ENCODE measurements around the gene SYT4. TPM values are rescaled to one million over a fixed set of nuclear protein-coding genes. Genes with fewer than 3 reads are reported as not detected.

Gene SYT4
- total and polyA plus RNA-seq, 2 of the 4 experiments (the other 2 are of a cell fraction): not detected

GRCh38 chr18:43312891-43313290 is 35.6 kb upstream of the SYT4 start:
- dilution Hi-C loops (cut with HindIII; ENCODE audit: low sequenced_read_pairs, unreplicated experiment) (no loop called here), intact Hi-C loops (cut with micrococcal nuclease) (no loop called here), in situ Hi-C loops (cut with MboI; ENCODE audit: low sequenced_read_pairs) (no loop called here)
- Histone ChIP-seq H2AFZ (replicated peaks; ENCODE audit: low read length, poor library complexity) (no peak overlapping the region), H4K8ac (ENCODE audit: low read depth in 2 of 2, low read length in 2 of 2) (no peak overlapping the region), H3K9ac (ENCODE audit: low read depth, low read length) (no peak overlapping the region), H4K20me1 (ENCODE audit: insufficient read depth, low read length) (no peaks in the 10 kb centered on the region), H3K27me3 (ENCODE audit: control insufficient read depth, insufficient read depth, low read length) (no peaks in the 10 kb centered on the region), H2BK15ac (ENCODE audit: low read depth, low read length) (no peak overlapping the region), H3K9me3 (ENCODE audit: control insufficient read depth, insufficient read depth, low read length) (no peaks in the 10 kb centered on the region; the same call in 1 of the 2 replicates), H2AK9ac (replicated peaks; ENCODE audit: low read depth, low read length, poor library complexity) (no peak overlapping the region), H3K27ac (ENCODE audit: insufficient read depth, low read length) (no peak overlapping the region), H4K91ac (ENCODE audit: insufficient read depth, low read depth, low read length) (no peak overlapping the region), H3K18ac (ENCODE audit: low read depth, low read length) (no peak overlapping the region), H2BK20ac (ENCODE audit: low read depth, low read length) (no peak overlapping the region), H3K4me3 (ENCODE audit: insufficient read depth, low read depth, low read length) (no peak overlapping the region), H3K36me3 (ENCODE audit: control insufficient read depth, insufficient read depth, low read length) (no peaks in the 10 kb centered on the region), H3K9me1 (ENCODE audit: insufficient read depth, low read length) (no peaks in the 10 kb centered on the region), H3K23ac (ENCODE audit: low read depth, low read length) (no peak overlapping the region), H4K5ac (ENCODE audit: low read depth, low read length) (no peak overlapping the region), H3K4me2 (ENCODE audit: low read depth, low read length) (no peak overlapping the region), H2BK120ac (ENCODE audit: low read depth, low read length) (no peak overlapping the region), H3K14ac (replicated peaks; ENCODE audit: low read depth, low read length) (no peak overlapping the region), H3K4ac (ENCODE audit: low read depth, low read length) (no peak overlapping the region), H2AK5ac (ENCODE audit: low read depth, low read length) (no peak overlapping the region), H3K56ac (ENCODE audit: extremely low read depth, insufficient read depth, low read length) (no peak overlapping the region), H3K4me1 (ENCODE audit: control insufficient read depth, insufficient read depth, low read length) (no peaks in the 10 kb centered on the region), H2BK5ac (ENCODE audit: low read depth, low read length, poor library complexity, severe bottlenecking) (no peak overlapping the region), H3K79me1 (ENCODE audit: low read depth in 1 of 2, low read length in 2 of 2) (no peaks in the 10 kb centered on the region)
- CTCF ChIA-PET: no interaction called here
- no peak for ATAC-seq (ENCODE audit: low read depth)
- POLR2A ChIA-PET (ENCODE audit: unreplicated experiment): no interaction called here
- TF ChIP-seq POLR2A (IDR thresholded peaks at IDR 0.05; ENCODE audit: low read depth, low read length): no peak
- TF ChIP-seq RFX5 (IDR thresholded peaks at IDR 0.05; ENCODE audit: low read depth, low read length): no peak
- TF ChIP-seq CTCF (conservative IDR thresholded peaks at IDR 0.05; ENCODE audit: low read depth, low read length): no peak
- no peak for TF ChIP-seq FOS (IDR thresholded peaks at IDR 0.05; ENCODE audit: low read depth, low read length)
- no peak for TF ChIP-seq ELK1 (IDR thresholded peaks at IDR 0.05; ENCODE audit: borderline replicate concordance, low read depth, low read length)
- no peak for TF ChIP-seq MAFK (IDR thresholded peaks at IDR 0.05; ENCODE audit: low read depth, low read length)
- no peak for DNase-seq
- no CpG with 5 or more reads among the region's 1 CpG for WGBS, 2 experiments (ENCODE audit: extremely low coverage in 2 of 2, insufficient read length in 1 of 2)
- no TSS peak for BruUV-seq (replicated peaks)
